Muscle layer of duodenum (tissue), 2 donors: ENCODE data around the gene NEK9.
A peak's percentile ranks its signal among the peaks of the same experiment; 100 is the strongest.
"Not testable (repeated sequence)": the region's sequence is repeated elsewhere in the genome, so short reads cannot be mapped to it uniquely, and the experiment has no call there.

ENCODE experiments used
- H3K27ac ChIP-seq: one replicate; pipeline ENCODE4 v1.7.0; 2013; ENCODE audit warnings: mild to moderate bottlenecking, low read length
- H3K27me3 ChIP-seq: one replicate; pipeline ENCODE4 v1.7.0; 2013; ENCODE audit warnings: low read depth, mild to moderate bottlenecking, control low read depth, low read length
- H3K36me3 ChIP-seq, 2 donors: one replicate each; pipeline ENCODE4 v1.7.0; 2013; ENCODE audit warnings: low read length in 2 of 2, control low read depth in 1 of 2, mild to moderate bottlenecking in 1 of 2; ENCODE audit not compliant: insufficient read depth in 2 of 2, control insufficient read depth in 1 of 2
- H3K4me1 ChIP-seq, 2 donors: one replicate each; pipeline ENCODE4 v1.7.0; 2013; ENCODE audit warnings: low read length in 2 of 2, mild to moderate bottlenecking in 2 of 2, control low read depth in 1 of 2, moderate library complexity in 1 of 2; ENCODE audit not compliant: insufficient read depth in 2 of 2, control insufficient read depth in 1 of 2
- H3K4me3 ChIP-seq, 2 donors: one replicate each; pipeline ENCODE4 v1.7.0; 2013; ENCODE audit warnings: low read length in 2 of 2, low read depth in 1 of 2, mild to moderate bottlenecking in 1 of 2
- H3K9me3 ChIP-seq, 2 donors: one replicate each; pipeline ENCODE4 v1.7.0; 2013; ENCODE audit warnings: low read length in 2 of 2, control low read depth in 1 of 2, mild to moderate bottlenecking in 1 of 2; ENCODE audit not compliant: control insufficient read depth in 1 of 2
- donor health status: healthy.

NEK9 gene

DNA sequence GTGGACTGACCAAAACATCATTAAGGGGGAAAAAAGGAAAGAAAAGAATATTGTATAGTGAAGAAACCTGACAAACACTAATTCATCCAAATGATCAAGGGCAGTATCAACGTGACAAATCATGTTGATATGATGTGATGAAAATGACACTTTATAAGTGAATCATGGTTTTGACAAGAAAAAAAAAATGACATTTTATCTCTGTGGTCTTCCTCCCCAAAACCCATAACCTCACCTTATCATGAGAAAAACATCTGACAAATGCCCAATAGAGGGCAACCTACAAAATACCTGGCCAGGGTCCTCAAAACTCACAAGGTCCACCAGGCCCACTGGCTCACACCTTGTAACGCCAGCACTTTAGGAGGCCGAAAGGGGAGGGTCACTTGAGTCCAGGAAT is 35.8 kb upstream of the NEK9 start:
- H3K4me3 ChIP-seq: no peak overlapping the region
- H3K4me1 ChIP-seq: peaks cover 6 to 28% of the 10 kb centered on the region in 2 donors
- H3K27me3 ChIP-seq: no peaks in the 10 kb centered on the region
- H3K36me3 ChIP-seq: no peaks in the 10 kb centered on the region
- H3K9me3 ChIP-seq: no peaks in the 10 kb centered on the region
- no peak overlapping the region for H3K27ac ChIP-seq

DNA sequence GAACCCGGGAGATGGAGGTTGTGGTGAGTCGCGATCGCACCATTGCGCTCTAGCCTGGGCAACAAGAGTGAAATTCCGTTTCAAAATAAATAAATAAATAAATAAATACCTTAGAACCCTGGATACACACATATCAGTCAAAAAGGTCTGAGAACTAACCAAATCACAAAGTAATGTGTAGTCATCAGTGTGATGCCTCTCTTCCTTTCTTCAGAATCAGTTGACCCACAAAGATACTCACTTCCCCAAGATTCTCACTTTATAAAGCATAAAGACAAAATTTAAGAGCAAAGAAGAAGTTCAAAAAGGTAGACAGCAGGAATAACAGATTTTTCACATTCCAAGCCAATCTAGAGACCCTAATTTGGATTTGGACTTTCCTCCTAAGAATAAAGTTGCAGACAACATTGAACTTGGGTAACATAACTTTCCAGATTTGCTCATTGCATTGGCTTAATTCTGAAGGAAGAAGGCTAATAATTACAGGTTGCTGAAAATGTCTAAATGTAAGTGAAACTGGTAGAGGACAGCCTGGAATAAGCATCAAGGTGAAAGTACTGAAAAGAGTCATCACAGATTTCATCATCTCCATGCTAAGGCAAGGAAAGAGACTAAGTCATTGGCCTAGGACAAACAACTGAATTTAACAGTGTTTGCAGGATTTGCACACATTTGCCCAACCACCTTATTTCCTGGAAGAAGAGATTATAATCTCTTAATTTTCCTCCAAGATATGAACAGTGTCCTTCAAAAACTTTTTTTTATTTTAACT is 32.2 kb upstream of the NEK9 start:
- no peaks in the 10 kb centered on the region for H3K27me3 ChIP-seq
- H3K27ac ChIP-seq: no peak overlapping the region
- H3K36me3 ChIP-seq: no peaks in the 10 kb centered on the region
- peaks cover 6 to 11% of the 10 kb centered on the region in 2 donors for H3K4me1 ChIP-seq
- H3K4me3 ChIP-seq: no peak overlapping the region
- no peaks in the 10 kb centered on the region for H3K9me3 ChIP-seq

- Histone ChIP-seq H3K4me1 (peaks cover 6 to 11% of the 10 kb centered on the region in 2 donors), H3K36me3 (no peaks in the 10 kb centered on the region), H3K4me3 (no peak overlapping the region), H3K27me3 (no peaks in the 10 kb centered on the region), H3K27ac (no peak overlapping the region), H3K9me3 (no peaks in the 10 kb centered on the region)
These were observed 30.1 kb upstream of the NEK9 start for GRCh38 chr14:75156901-75157300.

DNA sequence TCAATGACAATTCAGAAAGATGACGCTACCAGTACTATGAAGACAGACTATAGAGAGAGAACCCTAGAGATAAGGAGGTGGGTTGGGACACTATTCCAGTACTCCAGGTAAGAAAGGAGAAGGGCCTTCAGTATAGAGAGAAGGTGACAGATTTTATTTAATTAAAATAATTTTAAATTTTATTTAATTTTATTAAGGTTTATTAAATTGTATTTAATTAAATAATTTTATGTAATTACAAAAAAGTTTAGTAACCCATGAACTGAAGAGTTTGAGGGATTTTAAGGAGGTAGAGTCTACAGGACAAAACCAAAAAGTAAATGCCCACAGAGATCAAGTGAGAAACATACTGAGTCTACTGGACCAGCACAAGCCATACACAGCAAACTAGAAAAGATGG is 29.3 kb upstream of the NEK9 start:
- Histone ChIP-seq H3K4me1 (peaks cover 6 to 11% of the 10 kb centered on the region in 2 donors), H3K27me3 (no peaks in the 10 kb centered on the region), H3K36me3 (peaks cover 0 to 8% of the 10 kb centered on the region in 2 donors), H3K9me3 (no peaks in the 10 kb centered on the region), H3K27ac (no peak overlapping the region), H3K4me3 (no peak overlapping the region)

- no peak overlapping the region for H3K27ac ChIP-seq
- no peak overlapping the region for H3K4me3 ChIP-seq
- H3K4me1 ChIP-seq: peaks cover 6 to 9% of the 10 kb centered on the region in 2 donors
- no peaks in the 10 kb centered on the region for H3K27me3 ChIP-seq
- peaks cover 0 to 8% of the 10 kb centered on the region in 2 donors for H3K36me3 ChIP-seq
- no peaks in the 10 kb centered on the region for H3K9me3 ChIP-seq
These were observed 28.3 kb upstream of the NEK9 start for GRCh38 chr14:75155169-75155568.

DNA sequence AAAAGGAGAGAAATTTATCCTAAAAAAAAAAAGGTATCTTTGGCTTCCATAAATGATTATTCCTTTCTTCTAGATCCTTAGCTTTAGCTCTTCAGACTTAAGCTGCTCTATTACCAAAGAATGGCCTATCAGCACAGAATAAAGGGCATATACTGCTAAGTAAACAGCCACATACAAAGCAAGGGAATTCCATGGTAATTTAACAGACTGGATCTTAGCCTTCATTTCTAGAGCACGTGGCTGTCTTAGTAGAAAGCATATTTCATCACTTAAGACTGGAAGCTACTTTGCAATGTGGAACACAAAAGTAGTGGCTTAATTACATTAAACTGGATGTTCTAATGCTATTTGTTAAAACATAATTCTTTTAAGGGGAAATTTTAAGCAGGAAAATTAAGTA is 26.4 kb upstream of the NEK9 start:
- H3K4me3 ChIP-seq: no peak overlapping the region
- H3K4me1 ChIP-seq: peaks cover 2 to 6% of the 10 kb centered on the region in 2 donors
- no peaks in the 10 kb centered on the region for H3K27me3 ChIP-seq
- H3K9me3 ChIP-seq: no peaks in the 10 kb centered on the region
- H3K27ac ChIP-seq: no peak overlapping the region
- peaks cover 8 to 17% of the 10 kb centered on the region in 2 donors for H3K36me3 ChIP-seq

- H3K27ac ChIP-seq: no peak overlapping the region
These were observed 25.0 kb upstream of the NEK9 start for GRCh38 chr14:75151851-75152250.

DNA sequence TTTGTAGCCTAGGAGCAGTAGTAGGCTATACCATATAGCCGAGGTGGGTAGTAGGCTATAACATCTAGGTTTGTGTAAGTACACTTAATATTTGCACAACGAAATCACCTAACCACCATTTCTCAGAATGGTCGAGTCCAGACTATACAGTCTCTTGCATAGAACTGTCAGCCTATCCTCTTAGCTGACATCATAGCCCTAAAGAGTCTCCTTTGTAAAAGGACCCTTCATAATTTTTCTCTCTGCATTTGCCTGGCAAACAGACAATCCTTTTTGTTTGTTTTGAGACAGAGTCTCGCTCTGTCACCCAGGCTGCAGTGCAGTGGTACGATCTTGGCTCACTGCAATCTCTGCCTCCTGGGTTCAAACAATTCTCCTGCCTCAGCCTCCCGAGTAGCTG is 23.8 kb upstream of the NEK9 start:
- peaks cover 12 to 20% of the 10 kb centered on the region in 2 donors for H3K36me3 ChIP-seq
- not testable (repeated sequence) for H3K27ac ChIP-seq, H3K4me3 ChIP-seq, H3K27me3 ChIP-seq, H3K9me3 ChIP-seq
- peaks cover 7 to 12% of the 10 kb centered on the region in 2 donors for H3K4me1 ChIP-seq

More at GRCh38 chr14:75151851-75152250, 25.0 kb upstream of the NEK9 start:
- no peaks in the 10 kb centered on the region for H3K27me3 ChIP-seq
- H3K9me3 ChIP-seq: no peaks in the 10 kb centered on the region
- no peak overlapping the region for H3K4me3 ChIP-seq
- H3K4me1 ChIP-seq: peaks cover 6 to 7% of the 10 kb centered on the region in 2 donors
- peaks cover 8 to 20% of the 10 kb centered on the region in 2 donors for H3K36me3 ChIP-seq

DNA sequence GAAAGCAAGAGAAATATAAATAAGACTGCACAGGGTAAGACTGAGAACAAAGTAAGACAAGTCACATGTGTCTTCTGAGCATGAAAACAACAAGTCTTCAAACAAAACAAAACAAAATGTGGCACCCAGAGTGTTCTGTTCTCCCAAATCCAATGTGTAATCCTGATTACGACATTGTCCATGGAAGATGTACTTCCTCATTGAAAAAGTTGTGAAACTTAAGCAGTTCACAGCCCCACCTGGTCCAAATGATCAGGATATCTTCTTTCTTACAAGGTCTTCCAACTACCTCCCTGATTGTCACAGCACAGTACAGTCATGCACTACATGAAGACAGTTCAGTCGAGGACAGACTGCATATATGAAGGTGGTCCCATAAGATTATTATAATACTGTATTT is 23.3 kb upstream of the NEK9 start:
- Histone ChIP-seq H3K4me3 (no peak overlapping the region), H3K27ac (no peak overlapping the region), H3K4me1 (peaks cover 7 to 12% of the 10 kb centered on the region in 2 donors), H3K36me3 (peaks cover 12 to 20% of the 10 kb centered on the region in 2 donors), H3K9me3 (no peaks in the 10 kb centered on the region), H3K27me3 (no peaks in the 10 kb centered on the region)

DNA sequence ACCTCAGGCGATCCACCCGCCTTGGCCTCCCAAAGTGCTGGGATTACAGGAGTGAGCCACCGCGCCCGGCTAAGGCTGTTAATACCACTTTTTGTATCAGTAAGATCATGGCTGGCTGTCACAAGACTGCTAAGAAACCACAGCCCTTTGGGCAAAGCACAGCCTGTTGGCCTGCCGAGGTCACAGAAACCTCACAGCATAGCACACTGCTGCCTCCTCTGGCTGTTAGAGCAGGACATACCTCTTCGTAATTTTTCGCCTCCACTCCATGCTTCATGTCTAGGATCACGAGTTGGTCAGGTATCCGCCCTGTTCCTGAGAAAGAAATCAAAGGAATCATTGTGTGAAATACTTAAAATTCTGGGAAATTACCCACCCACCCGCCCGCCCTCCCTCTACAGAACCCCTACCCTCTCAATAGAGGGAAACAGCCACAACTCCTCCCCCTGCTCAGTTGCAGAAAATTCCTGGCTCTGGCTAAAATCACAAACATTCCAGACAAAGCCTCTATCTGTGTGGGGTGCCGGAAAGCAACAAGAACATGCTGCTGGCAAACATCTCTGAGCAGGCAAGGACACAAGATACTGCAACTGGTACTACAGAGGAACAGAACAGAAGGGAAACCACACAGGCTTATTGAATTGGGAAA is 20.7 kb upstream of the NEK9 start:
- Histone ChIP-seq H3K9me3 (no peaks in the 10 kb centered on the region), H3K36me3 (peaks cover 12 to 23% of the 10 kb centered on the region in 2 donors), H3K4me3 (no peak overlapping the region), H3K4me1 (peaks cover 7 to 23% of the 10 kb centered on the region in 2 donors), H3K27ac (peak overlapping the region; percentile 65), H3K27me3 (no peaks in the 10 kb centered on the region)

DNA sequence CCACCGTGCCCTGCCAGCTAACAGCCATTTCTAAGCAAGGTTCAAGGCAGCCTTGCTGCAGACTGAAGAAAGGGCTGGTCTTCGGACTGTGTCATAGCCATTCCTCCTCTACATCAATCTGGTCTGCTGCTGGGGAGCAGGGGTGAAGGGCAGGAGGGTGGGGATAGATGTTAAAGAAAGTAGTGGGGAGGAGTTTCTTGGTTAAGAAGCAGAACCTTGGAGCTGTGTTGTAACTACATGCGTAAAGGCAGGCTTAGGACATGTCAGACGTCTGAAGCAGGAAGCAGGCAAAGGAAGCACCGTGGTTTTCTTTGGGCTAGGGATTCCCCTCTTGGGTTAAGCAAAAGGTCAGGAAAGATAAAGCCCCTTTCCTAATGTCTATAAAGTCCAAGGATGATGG is 18.1 kb upstream of the NEK9 start:
- no peaks in the 10 kb centered on the region for H3K27me3 ChIP-seq
- peaks cover 10 to 15% of the 10 kb centered on the region in 2 donors for H3K36me3 ChIP-seq
- H3K4me1 ChIP-seq: peaks cover 7 to 23% of the 10 kb centered on the region in 2 donors
- no peak overlapping the region for H3K4me3 ChIP-seq
- no peak overlapping the region for H3K27ac ChIP-seq
- no peaks in the 10 kb centered on the region for H3K9me3 ChIP-seq
